CD1c-positive myeloid dendritic cell (primary cell): ENCODE results near the gene GPR152.
A peak's percentile ranks its signal among the peaks of the same experiment; 100 is the strongest.

ENCODE experiments used
- DNase-seq: peaks from one replicate; pipeline ENCODE4 v3.0.0-alpha.2; 2016; ENCODE audit errors: extremely low spot score

GPR152 gene

GRCh38 chr11:67452141-67452952, at the start of gene GPR152:
Gene GPR152, minus strand, starts transcription at chr11:67452729. Its CDS starts 5 bp downstream, at chr11:67452724.
- no peak for DNase-seq

DNA sequence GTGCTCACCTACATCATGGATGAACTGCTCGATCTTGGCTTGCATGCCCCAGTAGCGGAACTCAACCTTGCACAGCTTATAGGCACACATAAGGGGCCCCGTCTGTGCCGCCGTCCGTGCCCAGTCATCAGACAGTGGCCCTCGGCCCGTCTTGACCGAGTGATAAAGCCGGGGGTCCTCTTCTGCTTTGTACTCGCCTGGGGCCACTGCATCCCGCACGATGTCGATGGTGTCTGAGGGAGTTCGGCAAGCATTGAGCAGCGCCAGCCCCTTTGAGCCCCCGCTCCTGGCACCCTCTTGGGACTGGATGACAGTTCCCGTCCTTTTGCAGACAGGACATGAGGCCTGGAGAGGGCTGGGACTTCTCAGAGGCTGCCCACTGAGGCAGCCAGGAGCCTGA, 49.3 kb upstream of the GPR152 start:
- no peak for DNase-seq

DNA sequence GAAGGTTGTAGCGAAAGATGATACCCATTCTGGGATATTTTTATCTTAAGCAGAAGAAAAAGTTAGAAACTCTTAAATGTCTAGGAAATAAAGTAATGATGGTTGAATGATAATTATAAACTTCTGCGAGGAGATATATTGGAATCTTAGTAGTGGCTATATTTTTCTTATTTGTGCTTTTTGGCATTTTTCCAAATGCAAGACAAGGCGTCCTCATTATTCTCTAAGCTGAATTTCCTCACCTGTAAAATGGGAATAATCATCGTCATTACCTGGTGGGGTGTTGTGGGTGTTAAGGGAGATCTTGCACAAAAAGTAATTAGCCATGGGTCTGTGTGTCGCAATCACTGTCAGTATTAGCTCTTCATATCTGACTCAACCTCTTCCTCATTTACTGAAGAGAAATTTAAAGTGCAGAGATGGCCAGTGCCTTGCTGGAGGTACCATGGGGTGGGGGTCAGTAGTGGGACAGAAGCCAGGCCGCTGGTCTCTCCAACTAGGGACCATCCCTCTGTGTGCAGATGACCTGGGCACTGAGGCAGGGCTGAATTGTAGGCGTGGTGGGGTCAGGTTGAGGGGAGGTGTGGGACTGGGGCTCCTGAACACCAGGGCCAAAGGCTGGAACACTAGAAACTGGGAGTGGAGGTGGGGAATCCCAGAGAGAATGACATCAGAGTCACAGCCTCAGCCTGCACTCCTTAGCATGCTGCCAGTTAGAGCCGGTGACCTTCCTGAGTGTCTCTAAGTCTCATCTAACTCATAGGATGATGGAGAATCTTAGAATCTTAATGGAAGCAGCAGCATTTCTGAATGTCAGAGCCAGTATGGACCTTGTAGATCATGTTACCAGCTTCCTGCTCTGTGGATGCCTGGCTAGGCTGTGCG, 48.5 kb upstream of the GPR152 start:
- peak; percentile 60 for DNase-seq

DNA sequence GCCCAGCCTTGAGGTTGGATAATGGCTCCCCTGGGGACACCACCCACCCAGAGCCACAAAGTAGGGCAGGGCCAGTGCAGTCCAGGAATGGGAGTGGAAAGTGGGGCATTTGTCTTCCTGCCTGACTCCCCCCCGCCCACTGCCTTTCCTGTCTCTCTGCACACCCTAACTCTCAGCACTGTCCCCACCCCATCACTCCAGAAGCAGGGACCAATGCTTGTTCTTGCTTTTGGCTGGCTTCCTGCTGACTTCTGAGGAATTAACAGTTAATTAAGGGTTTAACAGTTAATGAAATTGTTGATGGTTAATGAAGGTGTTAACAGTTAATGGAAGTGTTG, 47.9 kb upstream of the GPR152 start:
- DNase-seq, result no peak

- DNase-seq, result no peak
Observed at GRCh38 chr11:67499808-67500483, 47.4 kb upstream of the GPR152 start.

- DNase-seq, result no peak
Observed at GRCh38 chr11:67498544-67498972, 46.0 kb upstream of the GPR152 start.

- DNase-seq, result no peak
Observed at GRCh38 chr11:67497656-67498291, 45.2 kb upstream of the GPR152 start.

- no peak for DNase-seq
Observed at GRCh38 chr11:67496113-67496512, 43.6 kb upstream of the GPR152 start.

DNA sequence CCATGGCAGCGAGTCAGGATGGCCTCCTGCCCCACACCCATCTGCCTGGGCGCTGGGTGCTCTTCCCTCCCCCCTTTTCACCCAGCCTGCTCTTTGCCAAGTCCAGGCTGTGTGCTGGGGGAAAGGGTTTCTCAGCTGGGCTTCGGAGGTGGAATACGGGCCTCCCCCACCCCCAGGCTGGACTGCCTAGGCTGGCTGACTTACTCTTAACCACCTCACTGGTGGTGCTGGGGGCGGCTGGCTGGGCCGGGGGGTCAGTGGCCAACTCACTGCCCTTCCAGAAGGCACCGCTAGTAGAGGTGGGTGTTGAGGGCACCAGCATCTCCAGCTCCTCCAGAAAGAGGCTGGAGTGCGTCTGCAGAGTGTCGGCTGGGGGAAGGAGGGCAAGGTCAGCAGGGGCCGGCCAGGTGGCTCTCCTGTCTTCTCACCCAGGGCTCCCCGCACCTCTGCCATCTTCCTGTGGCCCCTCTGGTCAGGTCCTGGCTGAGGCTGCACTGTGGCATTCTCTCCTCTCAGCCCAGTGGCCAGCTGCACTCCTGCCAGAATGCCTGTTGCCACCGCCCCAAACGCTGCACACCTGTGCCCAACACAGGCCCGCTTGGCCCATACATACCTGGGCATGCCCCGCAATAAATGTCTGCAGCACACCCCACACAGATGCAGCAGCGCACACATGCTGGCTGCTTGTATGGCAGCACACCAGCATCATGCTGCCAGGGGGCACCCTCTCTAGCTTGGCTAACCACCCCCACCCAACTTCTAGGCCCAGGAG, 42.9 kb upstream of the GPR152 start:
- DNase-seq, result no peak

GRCh38 chr11:67494371-67495233, 42.1 kb upstream of the GPR152 start:
- DNase-seq, result no peak

- no peak for DNase-seq
Observed at GRCh38 chr11:67493548-67494370, 41.2 kb upstream of the GPR152 start.

DNA sequence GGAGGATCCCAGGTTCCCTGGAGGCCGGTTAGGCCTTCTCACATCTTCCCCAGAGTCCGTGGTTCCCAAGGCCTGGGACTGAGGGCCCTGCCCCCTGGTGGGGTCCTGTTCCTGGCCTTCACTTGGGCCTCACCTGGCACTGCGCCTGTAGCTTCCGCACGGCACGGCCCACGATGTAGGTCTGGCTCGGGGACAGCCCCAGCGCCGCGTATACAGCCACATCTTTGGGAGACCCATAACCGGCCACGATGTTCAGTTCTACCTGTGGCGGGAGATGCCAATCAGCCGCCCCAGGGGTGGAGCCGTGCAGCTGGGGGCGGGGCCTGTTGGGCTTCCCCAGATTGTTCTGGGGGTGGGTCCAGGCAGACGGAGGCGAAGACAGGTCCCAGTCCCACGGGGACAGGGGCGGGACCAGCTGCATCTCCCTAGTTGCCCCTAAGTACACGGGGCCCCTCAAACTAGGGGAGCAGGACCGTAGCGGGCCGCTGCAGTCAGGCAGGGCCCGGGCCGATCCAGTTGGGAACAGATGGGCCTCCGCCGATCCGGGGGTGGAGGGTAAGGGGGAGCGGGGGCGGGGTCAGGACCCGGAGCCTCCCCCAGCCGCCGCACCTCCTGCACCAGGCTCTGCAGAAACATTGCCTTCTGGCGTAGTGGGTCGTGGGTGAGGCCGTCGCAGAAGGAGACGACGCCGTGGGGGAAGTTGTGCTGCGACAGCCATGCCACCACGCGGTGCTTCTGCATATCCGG, 40.4 kb upstream of the GPR152 start:
- DNase-seq, result no peak

DNA sequence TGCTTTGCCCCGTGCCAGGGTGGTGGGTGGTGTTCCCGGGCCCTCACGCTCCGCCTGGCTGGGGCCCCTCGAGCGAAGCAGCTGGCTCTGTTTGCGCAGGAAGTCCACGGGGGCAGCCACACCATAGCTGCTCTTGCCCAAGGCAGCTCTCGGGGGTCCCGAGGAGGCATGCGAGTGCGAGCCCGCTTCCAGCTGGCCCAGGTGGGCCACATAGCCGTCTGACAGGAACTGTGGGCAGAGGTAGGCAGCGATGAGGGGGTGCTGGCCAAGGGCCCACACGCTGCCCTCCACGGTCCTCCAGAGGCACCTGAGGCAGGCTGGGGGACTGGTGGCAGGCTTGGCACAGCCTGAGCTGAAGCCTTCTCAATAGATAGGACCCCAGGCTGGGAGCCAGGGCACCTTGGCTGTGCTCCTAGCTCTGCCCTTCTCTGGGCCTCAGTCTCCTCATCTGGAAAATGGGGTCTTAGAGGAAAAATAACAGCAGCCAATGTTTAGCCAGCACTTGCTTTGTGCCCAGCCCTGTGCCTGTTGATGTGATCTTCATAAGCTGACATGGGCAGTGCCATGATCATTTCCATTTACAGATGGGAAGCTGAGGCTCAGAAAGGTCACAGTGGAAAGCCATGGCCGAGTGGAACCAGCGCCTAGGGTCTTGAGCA, 39.7 kb upstream of the GPR152 start:
- no peak for DNase-seq

DNA sequence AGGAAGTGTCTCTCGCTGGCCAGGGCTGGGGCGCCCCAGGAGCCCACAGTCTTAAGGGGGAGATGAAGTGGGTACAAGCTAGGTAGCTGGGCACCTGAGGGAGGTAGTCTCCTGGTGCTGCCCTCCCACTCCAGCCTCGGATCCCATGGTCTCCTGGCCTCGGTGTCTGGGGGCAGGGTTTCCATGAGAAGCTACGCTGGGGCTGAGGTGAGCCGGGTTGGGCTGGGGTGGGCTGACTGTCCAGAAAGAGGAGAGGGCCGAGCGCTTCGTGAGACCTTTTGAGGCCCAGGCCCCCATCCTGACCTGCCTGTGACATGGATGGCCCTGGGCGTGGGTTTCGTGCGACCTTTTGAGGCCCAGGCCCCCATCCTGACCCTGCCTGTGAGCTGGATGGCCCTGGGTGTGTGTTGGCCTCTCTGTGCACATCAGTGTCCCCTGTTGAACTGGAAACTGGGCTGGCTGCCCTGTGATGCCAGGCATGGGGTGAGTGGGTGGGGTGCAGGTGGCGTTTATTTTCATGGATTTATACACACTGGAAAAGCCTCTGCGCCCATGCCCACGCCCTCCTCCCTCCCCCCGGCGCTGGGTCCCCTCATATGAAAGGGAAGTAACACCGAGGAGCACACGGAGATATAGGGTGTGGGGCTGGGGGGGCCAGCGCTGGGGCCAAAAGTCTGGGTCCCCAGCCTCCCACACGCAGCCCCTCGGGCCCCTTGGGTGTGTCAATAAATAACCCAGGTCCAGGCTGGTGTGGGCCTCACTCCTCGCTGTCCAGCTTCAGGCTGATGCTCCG, 38.9 kb upstream of the GPR152 start:
- no peak for DNase-seq

- DNase-seq, result no peak
Observed at GRCh38 chr11:67490727-67491065, 38.2 kb upstream of the GPR152 start.

- DNase-seq, result no peak
Observed at GRCh38 chr11:67489885-67490726, 37.6 kb upstream of the GPR152 start.
